ENCODE results near the gene TEX19. TPM values are rescaled to one million over a fixed set of nuclear protein-coding genes. Genes with fewer than 3 reads are reported as not detected.

Gene TEX19
- total RNA-seq, 3 donors from 2014 or later = not detected

DNA sequence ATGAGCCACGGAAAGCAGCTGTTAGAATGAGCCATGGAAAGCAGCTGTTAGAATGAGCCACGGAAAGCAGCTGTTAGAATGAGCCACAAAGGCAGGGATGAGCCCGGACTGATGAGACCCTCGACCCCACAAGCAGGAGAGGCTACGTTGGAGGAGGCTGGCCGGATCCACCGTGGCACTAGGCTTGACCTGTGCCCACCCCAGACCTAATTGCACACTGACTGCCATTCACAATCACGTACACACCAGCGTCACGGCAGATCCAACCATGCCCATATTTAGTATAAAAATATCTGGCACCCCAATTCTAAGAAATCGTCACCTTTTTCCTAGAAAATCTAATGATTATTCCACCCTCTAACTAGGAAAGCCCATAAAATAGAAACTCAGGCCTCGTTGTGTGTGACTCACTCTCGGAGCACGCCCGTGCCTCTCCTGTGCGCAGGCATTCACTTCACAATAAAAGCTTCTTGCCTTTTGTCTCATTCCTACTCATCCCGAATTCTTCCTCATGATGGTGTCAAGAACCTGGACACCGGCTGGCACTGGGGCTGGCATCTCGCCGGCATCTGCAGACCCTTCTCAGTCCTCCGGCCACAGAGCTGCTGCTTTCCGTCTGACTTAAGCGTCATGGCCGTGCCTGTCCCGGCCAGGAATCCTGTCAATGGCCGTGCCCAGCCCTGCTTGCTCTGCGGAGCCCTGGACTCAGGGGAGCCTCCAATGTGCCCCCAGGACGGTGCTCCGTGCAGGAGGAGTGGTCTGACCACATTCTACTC is 20.0 kb upstream of the TEX19 start:
- peak; percentile 90 for ATAC-seq
- peaks cover 26% of the 10 kb centered on the region for H3K4me1 ChIP-seq (ENCODE audit: low read depth)
- TF ChIP-seq, protein P1, sequence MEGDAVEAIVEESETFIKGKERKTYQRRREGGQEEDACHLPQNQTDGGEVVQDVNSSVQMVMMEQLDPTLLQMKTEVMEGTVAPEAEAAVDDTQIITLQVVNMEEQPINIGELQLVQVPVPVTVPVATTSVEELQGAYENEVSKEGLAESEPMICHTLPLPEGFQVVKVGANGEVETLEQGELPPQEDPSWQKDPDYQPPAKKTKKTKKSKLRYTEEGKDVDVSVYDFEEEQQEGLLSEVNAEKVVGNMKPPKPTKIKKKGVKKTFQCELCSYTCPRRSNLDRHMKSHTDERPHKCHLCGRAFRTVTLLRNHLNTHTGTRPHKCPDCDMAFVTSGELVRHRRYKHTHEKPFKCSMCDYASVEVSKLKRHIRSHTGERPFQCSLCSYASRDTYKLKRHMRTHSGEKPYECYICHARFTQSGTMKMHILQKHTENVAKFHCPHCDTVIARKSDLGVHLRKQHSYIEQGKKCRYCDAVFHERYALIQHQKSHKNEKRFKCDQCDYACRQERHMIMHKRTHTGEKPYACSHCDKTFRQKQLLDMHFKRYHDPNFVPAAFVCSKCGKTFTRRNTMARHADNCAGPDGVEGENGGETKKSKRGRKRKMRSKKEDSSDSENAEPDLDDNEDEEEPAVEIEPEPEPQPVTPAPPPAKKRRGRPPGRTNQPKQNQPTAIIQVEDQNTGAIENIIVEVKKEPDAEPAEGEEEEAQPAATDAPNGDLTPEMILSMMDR (IDR thresholded peaks at IDR 0.05) = no peak
- peak; percentile 68 to 77 (median 70) for DNase-seq
- no peaks in the 10 kb centered on the region for H3K9me3 ChIP-seq
- no peak overlapping the region for H3K4me3 ChIP-seq
- intact Hi-C loops (cut with DNase I, micrococcal nuclease) = no loop called here
- no peaks in the 10 kb centered on the region for H3K36me3 ChIP-seq (ENCODE audit: low read depth)

GRCh38 chr17:82339634-82340580 is 19.1 kb upstream of the TEX19 start:
- no peaks in the 10 kb centered on the region for H3K9me3 ChIP-seq
- intact Hi-C loops (cut with DNase I, micrococcal nuclease) = no loop called here
- peak in 2 of 3 donors; percentile 15 to 34 for DNase-seq
- peaks cover 17% of the 10 kb centered on the region for H3K4me1 ChIP-seq (ENCODE audit: low read depth)
- TF ChIP-seq, protein P1 (IDR thresholded peaks at IDR 0.05) = no peak
- peak; percentile 20 for ATAC-seq
- H3K4me3 ChIP-seq = no peak overlapping the region
- no peaks in the 10 kb centered on the region for H3K36me3 ChIP-seq (ENCODE audit: low read depth)

GRCh38 chr17:82342361-82343079 is 16.5 kb upstream of the TEX19 start:
- ATAC-seq = no peak

GRCh38 chr17:82343560-82343959 is 15.5 kb upstream of the TEX19 start:
- ATAC-seq (no peak), DNase-seq (no peak)
- Histone ChIP-seq H3K9me3 (no peaks in the 10 kb centered on the region), H3K36me3 (ENCODE audit: low read depth) (no peaks in the 10 kb centered on the region), H3K4me1 (ENCODE audit: low read depth) (peaks cover 7% of the 10 kb centered on the region), H3K4me3 (no peak overlapping the region)
- intact Hi-C loops (cut with DNase I, micrococcal nuclease) = no loop called here
- TF ChIP-seq, protein P1 (IDR thresholded peaks at IDR 0.05) = no peak

More at GRCh38 chr17:82342361-82343079, 16.5 kb upstream of the TEX19 start:
- H3K4me1 ChIP-seq (ENCODE audit: low read depth) = peaks cover 7% of the 10 kb centered on the region
- H3K9me3 ChIP-seq = no peaks in the 10 kb centered on the region
- H3K36me3 ChIP-seq (ENCODE audit: low read depth) = no peaks in the 10 kb centered on the region
- H3K4me3 ChIP-seq = no peak overlapping the region
- no peak for DNase-seq
- TF ChIP-seq, protein P1 (IDR thresholded peaks at IDR 0.05) = no peak
- intact Hi-C loops (cut with DNase I, micrococcal nuclease) = no loop called here

GRCh38 chr17:82344175-82344907 is 14.7 kb upstream of the TEX19 start:
- H3K4me3 ChIP-seq = no peak overlapping the region
- DNase-seq = peak in 1 of 3 donors; percentile 50

More at GRCh38 chr17:82344175-82344907, 14.7 kb upstream of the TEX19 start:
- H3K9me3 ChIP-seq = no peaks in the 10 kb centered on the region
- H3K4me1 ChIP-seq (ENCODE audit: low read depth) = peaks cover 7% of the 10 kb centered on the region
- TF ChIP-seq, protein P1 (IDR thresholded peaks at IDR 0.05) = no peak
- H3K36me3 ChIP-seq (ENCODE audit: low read depth) = no peaks in the 10 kb centered on the region
- peak; percentile 18 for ATAC-seq
- intact Hi-C loops (cut with DNase I, micrococcal nuclease) = no loop called here
